Heart left ventricle (tissue), 13 donors: ENCODE measurements around the gene ANK3.

ENCODE experiments used
- CTCF ChIP-seq, 12 donors: fragments of 200-600 bp; sonication (generic) in 4 of 12; IDR thresholded peaks; one replicate each; pipeline versions ENCODE4 v1.5.0 to v1.8.0; 2018 to 2022; ENCODE audit warnings: antibody characterized with exemption in 12 of 12, mild to moderate bottlenecking in 5 of 12
- POLR2A ChIP-seq, 2 donors: fragments of 450-650 bp; IDR thresholded peaks; one replicate each; pipeline ENCODE4 v1.6.1; 2017; ENCODE audit warnings: antibody characterized with exemption in 2 of 2, mild to moderate bottlenecking in 2 of 2, moderate library complexity in 2 of 2
- donor health status: ischemic (EF 13 %, LVEDD 7.1; RV severe dilation, severe dysfunction).
- donor health status: DM: no; HTN: yes; CAD: no.
- donor health status: DM: no; HTN: no; CAD: no.
- donor health status: ischemic (EF 25% LVEDD 6.9; RV normal size, moderate dysfunction).
- donor health status: ischemic (EF 25% LVEDD 5.7; RV mildly dilated, moderate dysfunction).
- donor health status: ischemic (EF 35%, LVEDD 5.7; RV mildly dilated, moderate dysfunction).
- donor health status: nonischemic (EF 11% LVEDD 7.7; RV severe dilation, severe dysfunction).
- donor health status: DM: yes; HTN: yes; CAD: no.
- donor health status: PGD.
- donor health status: ischemic (EF 29% LVEDD 5.4; RV normal size, mild dysfunction).
- donor health status: nonischemic (EF 23%, LVEDD 6.1; RV moderate dilation, normal function).

- TF ChIP-seq POLR2A (IDR thresholded peaks at IDR 0.05), result no peak
- TF ChIP-seq CTCF (IDR thresholded peaks at IDR 0.05), result no peak
Measured at GRCh38 chr10:60312818-60313588, 76.7 kb downstream of the ANK3 start.
